GM23338 (cell line): ENCODE data around the gene SH3TC1. TPM values are rescaled to one million over a fixed set of nuclear protein-coding genes. Genes with fewer than 3 reads are reported as not detected.

ENCODE experiments used
- ATAC-seq: fragments of 200-7000 bp; cut with Tn5 transposase; 3 replicates; pipeline ENCODE4 v1.9.1; 2020
- DNase-seq: peaks from one replicate; pipeline ENCODE4 v3.0.0-alpha.2; 2015; ENCODE audit warnings: low spot score
- H2AFZ ChIP-seq: fragments of 200-600 bp; sonication (generic); 2 replicates; pipeline ENCODE4 v1.8.0; 2016; ENCODE audit warnings: antibody characterized with exemption, mild to moderate bottlenecking, moderate library complexity
- H3F3A ChIP-seq: fragments of 200-600 bp; sonication (generic); replicated peaks from 2 replicates; pipeline ENCODE4 v1.8.0; 2017; ENCODE audit warnings: antibody characterized with exemption, mixed run types, low read depth
- H3K27ac ChIP-seq: fragments of 200-600 bp; sonication (generic); 2 replicates; pipeline ENCODE4 v1.6.1; 2016; ENCODE audit warnings: low read depth
- H3K27me3 ChIP-seq: fragments of 200-600 bp; sonication (generic); 2 replicates; pipeline ENCODE4 v1.8.0; 2016; ENCODE audit warnings: mild to moderate bottlenecking, mixed run types, moderate library complexity; ENCODE audit not compliant: insufficient read depth
- H3K36me3 ChIP-seq: fragments of 200-600 bp; sonication (generic); 2 replicates; pipeline ENCODE4 v1.8.0; 2016; ENCODE audit warnings: mild to moderate bottlenecking; ENCODE audit not compliant: insufficient read depth
- H3K4me1 ChIP-seq: fragments of 200-600 bp; sonication (generic); 2 replicates; pipeline ENCODE4 v1.8.0; 2016; ENCODE audit warnings: mild to moderate bottlenecking, moderate library complexity; ENCODE audit not compliant: insufficient read depth
- H3K4me2 ChIP-seq: fragments of 200-600 bp; sonication (generic); 2 replicates; pipeline ENCODE4 v1.7.1; 2017; ENCODE audit warnings: mixed run types
- H3K4me3 ChIP-seq: fragments of 200-600 bp; sonication (generic); 2 replicates; pipeline ENCODE4 v1.6.1; 2016; ENCODE audit warnings: mixed run types
- H3K79me2 ChIP-seq: fragments of 200-600 bp; sonication (generic); replicated peaks from 2 replicates; pipeline ENCODE4 v1.8.0; 2017; ENCODE audit warnings: mild to moderate bottlenecking; ENCODE audit not compliant: insufficient read depth
- H3K9me2 ChIP-seq: fragments of 200-600 bp; sonication (generic); 2 replicates; pipeline ENCODE4 v1.8.0; 2017; ENCODE audit not compliant: insufficient read depth
- H4K20me1 ChIP-seq: fragments of 200-600 bp; sonication (generic); replicated peaks from 2 replicates; pipeline ENCODE4 v1.8.0; 2017; ENCODE audit warnings: mild to moderate bottlenecking; ENCODE audit not compliant: insufficient read depth
- H3K27ac Mint-ChIP-seq: 2 replicates; pipeline ENCODE4 v1.8.0; 2020; ENCODE audit warnings: inconsistent platforms, mild to moderate bottlenecking, moderate library complexity, mixed read lengths
- H3K27me3 Mint-ChIP-seq: 3 replicates; pipeline ENCODE4 v1.8.0; 2022; ENCODE audit warnings: low read depth, mild to moderate bottlenecking, moderate library complexity, mixed read lengths, inconsistent platforms; ENCODE audit not compliant: insufficient read depth, poor library complexity
- H3K36me3 Mint-ChIP-seq: 3 replicates; pipeline ENCODE4 v1.8.0; 2021; ENCODE audit warnings: low read depth, mild to moderate bottlenecking, inconsistent platforms, moderate library complexity, mixed read lengths
- H3K4me1 Mint-ChIP-seq: 3 replicates; pipeline ENCODE4 v1.8.0; 2020; ENCODE audit warnings: mild to moderate bottlenecking, inconsistent platforms, mixed read lengths
- H3K4me3 Mint-ChIP-seq: 3 replicates; pipeline ENCODE4 v1.8.0; 2021; ENCODE audit warnings: moderate library complexity, mild to moderate bottlenecking, inconsistent platforms, mixed read lengths
- H3K9me3 Mint-ChIP-seq: 3 replicates; pipeline ENCODE4 v1.8.0; 2020; ENCODE audit warnings: moderate library complexity, mild to moderate bottlenecking, inconsistent platforms, mixed read lengths
- CREB1 ChIP-seq: fragments of 250-450 bp; sonication (Bioruptor Pico); IDR thresholded peaks from 2 replicates; pipeline ENCODE4 v1.5.0; 2020; ENCODE audit warnings: low read depth, mild to moderate bottlenecking, moderate library complexity
- CTCF ChIP-seq, 2 experiments: fragments of 200-600 bp in 1 of 2; sonication (generic) in 1 of 2; conservative IDR thresholded peaks; 2 replicates each; pipeline versions ENCODE4 v1.5.1 to v1.6.1; 2016 to 2017; ENCODE audit warnings: antibody characterized with exemption in 2 of 2, low read depth in 2 of 2, mild to moderate bottlenecking in 2 of 2, moderate library complexity in 1 of 2
- ETS1 ChIP-seq: IDR thresholded peaks from 2 replicates; pipeline ENCODE4 v1.6.1; 2016; ENCODE audit warnings: antibody characterized with exemption
- EZH2 ChIP-seq: fragments of 200-600 bp; sonication (generic); IDR thresholded peaks from one replicate; pipeline ENCODE4 v1.8.0; 2017; ENCODE audit warnings: antibody characterized with exemption, mild to moderate bottlenecking, low read depth; ENCODE audit not compliant: unreplicated experiment
- EZH2phosphoT487 ChIP-seq: fragments of 200-600 bp; sonication (generic); IDR thresholded peaks from one replicate; pipeline ENCODE4 v1.8.1; 2018; ENCODE audit warnings: antibody characterized with exemption; ENCODE audit not compliant: unreplicated experiment
- JUNB ChIP-seq: IDR thresholded peaks from one replicate; pipeline ENCODE4 v1.6.1; 2016; ENCODE audit warnings: antibody characterized with exemption; ENCODE audit not compliant: unreplicated experiment
- NANOG ChIP-seq: IDR thresholded peaks from 2 replicates; pipeline ENCODE4 v1.6.1; 2016; ENCODE audit warnings: antibody characterized with exemption, borderline replicate concordance
- POLR2AphosphoS5 ChIP-seq: IDR thresholded peaks from 2 replicates; pipeline ENCODE4 v1.6.1; 2016; ENCODE audit warnings: antibody characterized with exemption, low read depth
- STAT1 ChIP-seq: IDR thresholded peaks from one replicate; pipeline ENCODE4 v1.6.1; 2016; ENCODE audit warnings: antibody characterized with exemption; ENCODE audit not compliant: unreplicated experiment
- ZNF114 ChIP-seq: fragments of 250-450 bp; sonication (Bioruptor Pico); IDR thresholded peaks from 2 replicates; pipeline ENCODE4 v1.5.0; 2020; ENCODE audit warnings: mild to moderate bottlenecking, moderate library complexity
- ZNF331 ChIP-seq: fragments of 250-450 bp; sonication (Bioruptor Pico); IDR thresholded peaks from 2 replicates; pipeline ENCODE4 v1.5.0; 2020; ENCODE audit warnings: low read depth, mild to moderate bottlenecking, moderate library complexity
- ZNF462 ChIP-seq: fragments of 250-450 bp; sonication (Bioruptor Pico); IDR thresholded peaks from 2 replicates; pipeline ENCODE4 v1.5.0; 2020; ENCODE audit warnings: mild to moderate bottlenecking, moderate library complexity
- polyA plus RNA-seq: library from polyadenylated mRNA; unstranded; fragments of >200 nt; fragmentation: Nextera tagmentation; extraction: Ambion mirVana; gene quantifications from 2 replicates; pipeline ENCODE4 v1.2.1, GENCODE V29; 2016
- total RNA-seq: library from RNA; depleted of rRNA; stranded (reverse); fragments of >200 nt; shearing (Covaris generic); gene quantifications from 2 replicates; pipeline ENCODE4 v1.2.3, GENCODE V29; 2014
- TF ChIP-seq, protein P1 (sequence below): IDR thresholded peaks from one replicate; pipeline ENCODE4 v1.6.1; 2018; ENCODE audit warnings: antibody characterized with exemption; ENCODE audit not compliant: unreplicated experiment

SH3TC1 gene
- total and polyA plus RNA-seq, 2 experiments from 2014 or later = 0.07 TPM; not detected in 1

DNA sequence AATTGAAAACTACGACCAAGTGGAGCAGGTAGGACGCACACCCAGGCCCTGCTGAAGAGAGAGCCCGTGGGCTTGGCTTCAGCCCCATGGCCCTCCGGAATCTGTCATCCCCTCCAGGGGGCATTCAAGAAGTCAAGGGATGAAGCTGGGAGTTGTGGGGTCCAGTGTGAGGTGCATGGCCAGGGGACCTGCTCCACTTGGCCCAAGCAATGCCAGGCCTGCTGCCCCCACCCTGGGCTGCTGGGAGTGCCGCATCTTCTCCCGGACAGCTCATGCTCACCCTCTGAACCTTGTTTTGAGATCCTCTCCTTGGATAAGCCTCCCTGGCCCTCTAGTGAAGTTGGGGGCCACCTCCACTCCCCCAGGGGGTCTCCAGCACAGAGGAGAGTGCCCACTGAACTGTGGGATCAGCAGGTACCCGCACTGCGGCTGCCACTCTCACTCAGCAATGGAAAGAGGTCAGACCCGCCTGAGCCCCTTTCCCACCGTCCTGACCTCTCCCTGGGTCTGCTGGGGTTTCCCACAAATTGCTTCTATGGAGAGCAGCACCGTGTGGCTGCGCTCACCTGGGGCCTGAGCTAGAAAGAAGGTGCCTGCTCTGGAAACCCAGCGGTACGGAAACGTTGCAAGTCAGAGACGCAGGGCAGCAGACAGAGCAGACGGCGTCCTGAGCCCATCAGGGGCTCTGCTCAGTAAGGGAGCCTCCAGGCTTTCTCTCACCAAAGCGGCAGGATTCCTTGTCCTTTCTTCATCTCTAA, 35.5 kb upstream of the SH3TC1 start:
- ATAC-seq (no peak), DNase-seq (no peak)
- no peak overlapping the region for H3K4me3 Mint-ChIP-seq
- H3K36me3 Mint-ChIP-seq = peaks cover 6% of the 10 kb centered on the region; the same call in 2 of the 3 replicates
- Histone ChIP-seq H3K9me2 (peaks cover 4% of the 10 kb centered on the region; the same call in 1 of the 2 replicates), H3K27ac (no peak overlapping the region), H3K4me3 (no peak overlapping the region), H3K4me1 (no peaks in the 10 kb centered on the region), H4K20me1 (no peaks in the 10 kb centered on the region), H3K27me3 (peaks cover 14% of the 10 kb centered on the region), H3K36me3 (no peaks in the 10 kb centered on the region), H2AFZ (no peak overlapping the region), H3K79me2 (no peaks in the 10 kb centered on the region), H3K4me2 (no peak overlapping the region), H3F3A (no peaks in the 10 kb centered on the region)
- peaks cover 11% of the 10 kb centered on the region for H3K9me3 Mint-ChIP-seq
- peaks cover 13% of the 10 kb centered on the region for H3K27me3 Mint-ChIP-seq
- peaks cover 6% of the 10 kb centered on the region for H3K4me1 Mint-ChIP-seq
- TF ChIP-seq JUNB = no peak
- no peak for TF ChIP-seq STAT1
- no peak for TF ChIP-seq ZNF114 (CRISPR knock-in tag)
- TF ChIP-seq CREB1 = no peak
- TF ChIP-seq CTCF (conservative IDR thresholded peaks at IDR 0.05; ENCODE audit: low read depth in 2 of 2) = no peak
- TF ChIP-seq NANOG = no peak
- no peak for TF ChIP-seq ZNF331 (CRISPR knock-in tag)
- TF ChIP-seq POLR2AphosphoS5 = no peak
- TF ChIP-seq ZNF462 (CRISPR knock-in tag) = no peak
- TF ChIP-seq, protein P1, sequence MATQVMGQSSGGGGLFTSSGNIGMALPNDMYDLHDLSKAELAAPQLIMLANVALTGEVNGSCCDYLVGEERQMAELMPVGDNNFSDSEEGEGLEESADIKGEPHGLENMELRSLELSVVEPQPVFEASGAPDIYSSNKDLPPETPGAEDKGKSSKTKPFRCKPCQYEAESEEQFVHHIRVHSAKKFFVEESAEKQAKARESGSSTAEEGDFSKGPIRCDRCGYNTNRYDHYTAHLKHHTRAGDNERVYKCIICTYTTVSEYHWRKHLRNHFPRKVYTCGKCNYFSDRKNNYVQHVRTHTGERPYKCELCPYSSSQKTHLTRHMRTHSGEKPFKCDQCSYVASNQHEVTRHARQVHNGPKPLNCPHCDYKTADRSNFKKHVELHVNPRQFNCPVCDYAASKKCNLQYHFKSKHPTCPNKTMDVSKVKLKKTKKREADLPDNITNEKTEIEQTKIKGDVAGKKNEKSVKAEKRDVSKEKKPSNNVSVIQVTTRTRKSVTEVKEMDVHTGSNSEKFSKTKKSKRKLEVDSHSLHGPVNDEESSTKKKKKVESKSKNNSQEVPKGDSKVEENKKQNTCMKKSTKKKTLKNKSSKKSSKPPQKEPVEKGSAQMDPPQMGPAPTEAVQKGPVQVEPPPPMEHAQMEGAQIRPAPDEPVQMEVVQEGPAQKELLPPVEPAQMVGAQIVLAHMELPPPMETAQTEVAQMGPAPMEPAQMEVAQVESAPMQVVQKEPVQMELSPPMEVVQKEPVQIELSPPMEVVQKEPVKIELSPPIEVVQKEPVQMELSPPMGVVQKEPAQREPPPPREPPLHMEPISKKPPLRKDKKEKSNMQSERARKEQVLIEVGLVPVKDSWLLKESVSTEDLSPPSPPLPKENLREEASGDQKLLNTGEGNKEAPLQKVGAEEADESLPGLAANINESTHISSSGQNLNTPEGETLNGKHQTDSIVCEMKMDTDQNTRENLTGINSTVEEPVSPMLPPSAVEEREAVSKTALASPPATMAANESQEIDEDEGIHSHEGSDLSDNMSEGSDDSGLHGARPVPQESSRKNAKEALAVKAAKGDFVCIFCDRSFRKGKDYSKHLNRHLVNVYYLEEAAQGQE = no peak
- no peak for TF ChIP-seq ETS1
- no peak for TF ChIP-seq EZH2phosphoT487
- TF ChIP-seq EZH2 = no peak
- no peak overlapping the region for H3K27ac Mint-ChIP-seq
